OCI-LY1 (cell line): ENCODE results near the gene GFOD1.

Experiments
- H2AFZ ChIP-seq: fragments of 200-600 bp; sonication (generic), shearing (Covaris generic); 2 replicates; pipeline ENCODE4 v1.6.0; 2014; ENCODE audit warnings: antibody characterized with exemption, mild to moderate bottlenecking, low read length
- H3F3A ChIP-seq: fragments of 200-600 bp; sonication (generic), shearing (Covaris generic); 2 replicates; pipeline ENCODE4 v1.6.0; 2014; ENCODE audit warnings: mild to moderate bottlenecking, antibody characterized with exemption, low read length, moderate library complexity; ENCODE audit not compliant: insufficient read depth
- H3K27ac ChIP-seq: fragments of 200-600 bp; sonication (generic); 2 replicates; pipeline ENCODE4 v1.5.1; 2014; ENCODE audit warnings: low read length, mixed run types, mild to moderate bottlenecking, low read depth; ENCODE audit not compliant: poor library complexity, severe bottlenecking
- H3K27me3 ChIP-seq: fragments of 200-600 bp; sonication (generic); 2 replicates; pipeline ENCODE4 v1.6.0; 2014; ENCODE audit warnings: antibody characterized with exemption, mild to moderate bottlenecking, low read length, moderate library complexity; ENCODE audit not compliant: insufficient read depth
- H3K36me3 ChIP-seq: fragments of 200-600 bp; sonication (generic); 2 replicates; pipeline ENCODE4 v1.6.1; 2014; ENCODE audit warnings: mild to moderate bottlenecking, antibody characterized with exemption, low read length, moderate library complexity, mixed read lengths; ENCODE audit not compliant: insufficient read depth
- H3K4me1 ChIP-seq: fragments of 200-600 bp; sonication (generic); 2 replicates; pipeline ENCODE4 v1.5.1; 2014; ENCODE audit warnings: mild to moderate bottlenecking, low read length, moderate library complexity; ENCODE audit not compliant: insufficient read depth, severe bottlenecking
- H3K4me2 ChIP-seq: fragments of 200-600 bp; sonication (generic), shearing (Covaris generic); 2 replicates; pipeline ENCODE4 v1.6.1; 2014; ENCODE audit warnings: low read length
- H3K4me3 ChIP-seq: fragments of 200-600 bp; sonication (generic); 2 replicates; pipeline ENCODE4 v1.5.1; 2014; ENCODE audit warnings: low read length, low read depth, mild to moderate bottlenecking, mixed read lengths; ENCODE audit not compliant: poor library complexity, severe bottlenecking
- H3K79me2 ChIP-seq: fragments of 200-600 bp; shearing (Covaris generic); 2 replicates; pipeline ENCODE4 v1.6.1; 2016; ENCODE audit warnings: mixed run types, low read length, mixed read lengths; ENCODE audit not compliant: insufficient read depth
- H3K9ac ChIP-seq: fragments of 200-600 bp; sonication (generic), shearing (Covaris generic); 2 replicates; pipeline ENCODE4 v1.6.1; 2014; ENCODE audit warnings: mild to moderate bottlenecking, low read length, mixed read lengths
- H3K9me2 ChIP-seq: fragments of 200-600 bp; sonication (generic), shearing (Covaris generic); 2 replicates; pipeline ENCODE4 v1.6.1; 2014; ENCODE audit warnings: low read depth, mild to moderate bottlenecking, low read length, mixed read lengths
- H3K9me3 ChIP-seq: fragments of 200-600 bp; shearing (Covaris generic); 2 replicates; pipeline ENCODE4 v1.6.1; 2014; ENCODE audit warnings: low read length, mixed read lengths
- H4K20me1 ChIP-seq: fragments of 200-600 bp; sonication (generic), shearing (Covaris generic); 2 replicates; pipeline ENCODE4 v1.6.0; 2016; ENCODE audit warnings: mild to moderate bottlenecking, low read length; ENCODE audit not compliant: insufficient read depth
- EZH2 ChIP-seq: fragments of 200-600 bp; sonication (generic), shearing (Covaris generic); IDR thresholded peaks from 2 replicates; pipeline ENCODE4 v1.8.0; 2017; ENCODE audit warnings: borderline replicate concordance, mixed run types, mild to moderate bottlenecking, antibody characterized with exemption, low read length, moderate library complexity, mixed read lengths
- TF ChIP-seq, protein P1 (sequence below): fragments of 200-600 bp; sonication (generic), shearing (Covaris generic); IDR thresholded peaks from 2 replicates; pipeline ENCODE4 v1.5.1; 2017; ENCODE audit warnings: mild to moderate bottlenecking, antibody characterized with exemption, low read length, moderate library complexity, mixed read lengths

Gene GFOD1

DNA sequence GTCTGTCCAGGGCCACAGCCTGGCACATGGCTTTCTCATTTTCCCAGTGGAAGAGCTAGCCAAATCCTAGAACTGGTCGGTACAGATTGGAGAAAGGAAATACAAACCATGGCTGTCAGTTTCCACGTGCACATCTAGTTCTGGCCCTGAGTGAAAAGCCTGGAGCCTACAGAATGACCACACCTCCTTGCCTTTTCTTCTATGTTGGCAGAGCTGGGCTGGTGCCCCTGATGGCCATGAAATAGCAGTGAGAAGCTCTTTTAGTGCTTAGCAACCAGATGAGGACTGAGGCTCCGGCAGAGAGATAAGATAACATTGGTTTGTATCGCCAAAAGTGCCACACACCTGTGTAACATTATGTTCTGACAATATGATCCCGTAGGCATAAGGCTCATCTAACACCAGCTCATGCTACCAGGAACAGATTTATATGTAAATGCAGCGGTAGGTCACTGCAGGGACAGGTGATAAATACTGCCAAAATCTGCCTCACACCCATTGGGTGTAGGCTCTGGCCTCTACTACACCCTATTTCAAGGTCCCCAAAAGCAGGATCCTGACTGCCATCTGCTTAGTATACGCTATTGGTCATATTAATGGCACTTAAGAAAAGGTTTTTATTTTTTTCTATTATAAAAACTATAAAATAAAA, 119.2 kb downstream of the GFOD1 start:
- no peak overlapping the region for H3K4me3 ChIP-seq

DNA sequence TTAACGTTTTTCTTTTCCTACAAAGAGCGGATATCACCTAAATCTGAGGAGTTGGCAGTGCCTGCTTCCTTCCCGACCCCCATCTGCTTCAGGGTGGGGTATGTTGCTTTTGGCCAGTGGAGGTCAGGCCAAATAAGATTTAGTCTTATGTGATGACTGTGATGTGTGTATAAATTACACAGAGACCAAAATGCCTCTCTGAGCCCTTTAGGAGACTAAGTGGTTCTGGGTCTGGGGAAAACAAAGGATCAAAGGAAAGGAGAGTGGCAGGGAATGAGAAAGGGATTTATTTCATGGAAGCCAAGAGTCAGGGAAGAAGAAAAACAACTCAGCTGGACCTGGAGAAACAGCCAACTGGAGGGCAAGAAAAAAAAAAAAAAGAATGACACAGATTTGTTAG, 120.0 kb downstream of the GFOD1 start:
- peaks cover 12% of the 10 kb centered on the region for H3K36me3 ChIP-seq
- H3K79me2 ChIP-seq, result no peaks in the 10 kb centered on the region
- no peak overlapping the region for H3K27ac ChIP-seq
- no peak overlapping the region for H3K4me3 ChIP-seq
- H3K9me2 ChIP-seq, result no peaks in the 10 kb centered on the region
- H4K20me1 ChIP-seq, result no peaks in the 10 kb centered on the region
- TF ChIP-seq EZH2, result no peak
- TF ChIP-seq, protein P1, sequence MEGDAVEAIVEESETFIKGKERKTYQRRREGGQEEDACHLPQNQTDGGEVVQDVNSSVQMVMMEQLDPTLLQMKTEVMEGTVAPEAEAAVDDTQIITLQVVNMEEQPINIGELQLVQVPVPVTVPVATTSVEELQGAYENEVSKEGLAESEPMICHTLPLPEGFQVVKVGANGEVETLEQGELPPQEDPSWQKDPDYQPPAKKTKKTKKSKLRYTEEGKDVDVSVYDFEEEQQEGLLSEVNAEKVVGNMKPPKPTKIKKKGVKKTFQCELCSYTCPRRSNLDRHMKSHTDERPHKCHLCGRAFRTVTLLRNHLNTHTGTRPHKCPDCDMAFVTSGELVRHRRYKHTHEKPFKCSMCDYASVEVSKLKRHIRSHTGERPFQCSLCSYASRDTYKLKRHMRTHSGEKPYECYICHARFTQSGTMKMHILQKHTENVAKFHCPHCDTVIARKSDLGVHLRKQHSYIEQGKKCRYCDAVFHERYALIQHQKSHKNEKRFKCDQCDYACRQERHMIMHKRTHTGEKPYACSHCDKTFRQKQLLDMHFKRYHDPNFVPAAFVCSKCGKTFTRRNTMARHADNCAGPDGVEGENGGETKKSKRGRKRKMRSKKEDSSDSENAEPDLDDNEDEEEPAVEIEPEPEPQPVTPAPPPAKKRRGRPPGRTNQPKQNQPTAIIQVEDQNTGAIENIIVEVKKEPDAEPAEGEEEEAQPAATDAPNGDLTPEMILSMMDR, result no peak
- H3F3A ChIP-seq, result no peaks in the 10 kb centered on the region
- H2AFZ ChIP-seq, result no peak overlapping the region
- H3K4me2 ChIP-seq, result no peak overlapping the region
- no peaks in the 10 kb centered on the region for H3K9me3 ChIP-seq
- H3K27me3 ChIP-seq, result no peaks in the 10 kb centered on the region
- H3K9ac ChIP-seq, result no peak overlapping the region
- no peaks in the 10 kb centered on the region for H3K4me1 ChIP-seq

More for the DNA sequence above, 119.2 kb downstream of the GFOD1 start:
- Histone ChIP-seq H3K36me3 (peaks cover 12% of the 10 kb centered on the region), H3K27ac (no peak overlapping the region), H2AFZ (no peak overlapping the region), H3K4me2 (no peak overlapping the region), H3K9me2 (no peaks in the 10 kb centered on the region), H3K9me3 (no peaks in the 10 kb centered on the region), H3K4me1 (no peaks in the 10 kb centered on the region), H4K20me1 (no peaks in the 10 kb centered on the region), H3F3A (no peaks in the 10 kb centered on the region), H3K79me2 (no peaks in the 10 kb centered on the region), H3K9ac (no peak overlapping the region), H3K27me3 (no peaks in the 10 kb centered on the region)
- TF ChIP-seq EZH2, result no peak
- TF ChIP-seq, protein P1, result no peak

DNA sequence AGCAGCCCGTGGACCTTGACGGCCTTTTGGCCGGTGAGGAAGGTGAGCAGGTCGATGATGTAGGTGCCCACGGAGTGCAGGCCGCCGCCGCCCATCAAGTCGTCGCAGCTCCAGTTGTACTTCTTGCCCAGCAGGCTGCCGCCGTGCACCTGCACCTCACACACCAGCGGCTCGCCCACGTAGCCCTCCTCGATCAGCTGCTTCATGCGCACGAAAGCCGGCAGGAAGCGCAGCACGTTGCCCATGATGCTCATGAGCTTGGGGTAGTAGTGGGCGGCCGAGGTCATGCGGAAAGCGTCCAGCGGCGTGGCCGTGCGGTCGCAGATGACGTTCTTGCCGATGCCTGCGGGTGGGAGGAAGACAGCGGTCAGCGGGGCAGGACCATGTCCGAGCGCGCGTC, 122.1 kb downstream of the GFOD1 start:
- H4K20me1 ChIP-seq, result no peaks in the 10 kb centered on the region
- no peaks in the 10 kb centered on the region for H3K27me3 ChIP-seq
- H3K9ac ChIP-seq, result no peak overlapping the region
- peaks cover 12% of the 10 kb centered on the region for H3K36me3 ChIP-seq
- no peak overlapping the region for H2AFZ ChIP-seq
- H3K9me3 ChIP-seq, result no peaks in the 10 kb centered on the region
- no peaks in the 10 kb centered on the region for H3K4me1 ChIP-seq
- H3F3A ChIP-seq, result no peaks in the 10 kb centered on the region
- H3K4me2 ChIP-seq, result no peak overlapping the region
- H3K27ac ChIP-seq, result no peak overlapping the region
- H3K4me3 ChIP-seq, result no peak overlapping the region
- TF ChIP-seq EZH2, result no peak
- TF ChIP-seq, protein P1, result no peak
- H3K9me2 ChIP-seq, result no peaks in the 10 kb centered on the region
- no peaks in the 10 kb centered on the region for H3K79me2 ChIP-seq
